ENCODE results near the gene GNAO1.
A peak's percentile ranks its signal among the peaks of the same experiment; 100 is the strongest.

Gene GNAO1

GRCh38 chr16:56349711-56350161, 158.4 kb downstream of the GNAO1 start:
- no peak for DNase-seq (ENCODE audit: low spot score)

- DNase-seq (ENCODE audit: low spot score) = no peak
Measured at GRCh38 chr16:56350491-56351405, 159.5 kb downstream of the GNAO1 start.

GRCh38 chr16:56351481-56351880, 160.2 kb downstream of the GNAO1 start:
- DNase-seq (ENCODE audit: low spot score) = no peak

GRCh38 chr16:56352351-56353053, 161.2 kb downstream of the GNAO1 start:
- no peak for DNase-seq (ENCODE audit: low spot score)

GRCh38 chr16:56353054-56353921, 162.0 kb downstream of the GNAO1 start:
- DNase-seq (ENCODE audit: low spot score) = no peak

GRCh38 chr16:56354016-56354415, 162.7 kb downstream of the GNAO1 start:
- no peak for DNase-seq (ENCODE audit: low spot score)

GRCh38 chr16:56354746-56355145, 163.5 kb downstream of the GNAO1 start:
- DNase-seq (ENCODE audit: low spot score) = no peak

GRCh38 chr16:56355221-56355620, 163.9 kb downstream of the GNAO1 start:
- no peak for DNase-seq (ENCODE audit: low spot score)

- DNase-seq (ENCODE audit: low spot score) = no peak
Measured at GRCh38 chr16:56355786-56356275, 164.5 kb downstream of the GNAO1 start.

- DNase-seq (ENCODE audit: low spot score) = peak; percentile 62
Measured at GRCh38 chr16:56356276-56357240, 165.3 kb downstream of the GNAO1 start.

GRCh38 chr16:56357241-56357764, 166.0 kb downstream of the GNAO1 start:
- DNase-seq (ENCODE audit: low spot score) = no peak

- DNase-seq (ENCODE audit: low spot score) = no peak
Measured at GRCh38 chr16:56357765-56358322, 166.6 kb downstream of the GNAO1 start.

- DNase-seq (ENCODE audit: low spot score) = no peak
Measured at GRCh38 chr16:56360117-56361008, 169.1 kb downstream of the GNAO1 start.

- DNase-seq (ENCODE audit: low spot score) = no peak
Measured at GRCh38 chr16:56362057-56362655, 170.9 kb downstream of the GNAO1 start.

- DNase-seq (ENCODE audit: low spot score) = no peak
Measured at GRCh38 chr16:56362706-56363105, 171.4 kb downstream of the GNAO1 start.

GRCh38 chr16:56363181-56363716, 172.0 kb downstream of the GNAO1 start:
- DNase-seq (ENCODE audit: low spot score) = no peak

GRCh38 chr16:56363781-56364565, 172.7 kb downstream of the GNAO1 start:
- DNase-seq (ENCODE audit: low spot score) = no peak

GRCh38 chr16:56364865-56365264, 173.6 kb downstream of the GNAO1 start:
- DNase-seq (ENCODE audit: low spot score) = no peak

Data from putamen (tissue), 1 donor.